T-helper 1 cell treated with Interleukin-12 subunit alpha and Interleukin-12 subunit beta and Interleukin-4 antibody, amounts not matched to agents 30 μg/mL and 1 μg/mL, for 36 hours (primary cell): Measurements from ENCODE around the gene TAF1.
"Not testable (repeated sequence)": the region's sequence is repeated elsewhere in the genome, so short reads cannot be mapped to it uniquely, and the experiment has no call there.

ENCODE experiments used
- H3K27ac Mint-ChIP-seq: one replicate; pipeline ENCODE4 v1.8.0; 2021; ENCODE audit warnings: mild to moderate bottlenecking, mixed read lengths
- H3K27me3 Mint-ChIP-seq: one replicate; pipeline ENCODE4 v1.8.0; 2021; ENCODE audit warnings: low read depth, mixed read lengths
- H3K36me3 Mint-ChIP-seq: one replicate; pipeline ENCODE4 v1.8.0; 2021; ENCODE audit warnings: low read depth, mixed read lengths
- H3K4me1 Mint-ChIP-seq: one replicate; pipeline ENCODE4 v1.8.0; 2021; ENCODE audit warnings: low read depth, mixed read lengths
- H3K4me3 Mint-ChIP-seq: one replicate; pipeline ENCODE4 v1.8.0; 2021; ENCODE audit warnings: mild to moderate bottlenecking, moderate library complexity, mixed read lengths
- H3K9me3 Mint-ChIP-seq: one replicate; pipeline ENCODE4 v1.8.0; 2021; ENCODE audit warnings: mixed read lengths

Gene TAF1

DNA sequence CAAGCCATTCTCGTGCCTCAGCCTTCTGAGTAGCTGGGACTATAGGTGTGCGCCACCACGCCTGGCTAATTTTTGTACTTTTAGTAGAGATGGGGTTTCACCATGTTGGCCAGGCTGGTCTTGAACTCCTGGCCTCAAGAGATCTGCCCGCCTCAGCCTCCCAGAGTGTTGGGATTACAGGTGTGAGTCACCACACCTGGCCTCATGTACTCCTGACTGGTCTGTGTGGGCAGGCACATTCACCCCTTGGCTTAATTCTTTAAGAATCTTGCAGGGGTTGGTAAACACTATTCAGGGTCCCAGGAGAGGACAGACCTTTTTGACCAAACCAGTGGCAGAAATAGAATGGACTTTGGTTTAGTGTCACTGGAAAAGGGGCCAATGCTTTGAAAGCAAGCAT lies 25.6 kb downstream of the TAF1 start:
- not testable (repeated sequence) for H3K27me3 Mint-ChIP-seq, H3K4me3 Mint-ChIP-seq, H3K27ac Mint-ChIP-seq, H3K4me1 Mint-ChIP-seq, H3K9me3 Mint-ChIP-seq
- H3K36me3 Mint-ChIP-seq: peaks cover 45% of the 10 kb centered on the region

DNA sequence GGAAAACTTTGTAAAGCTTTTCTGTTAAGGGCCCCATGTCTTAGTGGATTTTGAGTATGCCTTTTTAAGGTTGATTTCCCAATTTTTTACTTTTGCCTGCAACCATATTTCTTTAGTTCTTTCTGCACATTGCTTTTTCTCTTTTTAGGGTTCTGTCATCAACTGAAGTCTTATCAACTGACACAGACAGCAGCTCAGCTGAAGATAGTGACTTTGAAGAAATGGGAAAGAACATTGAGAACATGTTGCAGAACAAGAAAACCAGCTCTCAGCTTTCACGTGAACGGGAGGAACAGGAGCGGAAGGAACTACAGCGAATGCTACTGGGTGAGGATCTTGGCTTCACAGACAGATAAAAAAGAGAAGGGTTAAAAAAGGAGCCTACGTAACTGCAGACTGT lies 27.8 kb downstream of the TAF1 start:
- Mint-ChIP-seq H3K4me3 (no peak overlapping the region), H3K36me3 (peaks cover 47% of the 10 kb centered on the region), H3K27ac (no peak overlapping the region), H3K9me3 (no peaks in the 10 kb centered on the region), H3K27me3 (no peaks in the 10 kb centered on the region), H3K4me1 (peaks cover 2% of the 10 kb centered on the region)

DNA sequence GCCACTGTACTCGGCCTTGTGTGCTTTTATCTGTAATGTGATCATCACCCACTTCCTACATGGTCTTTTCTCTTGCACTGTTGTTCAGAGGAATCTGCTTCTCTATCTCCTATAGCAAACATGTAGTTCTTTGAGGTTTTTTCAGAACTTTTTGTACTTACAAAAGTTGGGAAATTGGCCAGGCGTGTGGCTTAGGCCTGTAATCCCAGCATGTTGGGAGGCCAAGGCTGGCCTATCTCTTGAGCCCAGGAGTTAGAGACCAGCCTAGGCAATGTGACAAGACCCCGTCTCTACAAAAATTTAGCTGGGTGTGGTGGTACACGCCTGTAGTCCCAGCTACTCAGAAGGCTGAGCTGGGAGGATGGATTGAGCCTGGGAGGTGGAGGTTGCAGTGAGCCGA lies 30.4 kb downstream of the TAF1 start:
- no peaks in the 10 kb centered on the region for H3K9me3 Mint-ChIP-seq
- H3K4me1 Mint-ChIP-seq: peaks cover 2% of the 10 kb centered on the region
- no peak overlapping the region for H3K27ac Mint-ChIP-seq
- no peaks in the 10 kb centered on the region for H3K27me3 Mint-ChIP-seq
- peaks cover 42% of the 10 kb centered on the region for H3K36me3 Mint-ChIP-seq
- H3K4me3 Mint-ChIP-seq: no peak overlapping the region

DNA sequence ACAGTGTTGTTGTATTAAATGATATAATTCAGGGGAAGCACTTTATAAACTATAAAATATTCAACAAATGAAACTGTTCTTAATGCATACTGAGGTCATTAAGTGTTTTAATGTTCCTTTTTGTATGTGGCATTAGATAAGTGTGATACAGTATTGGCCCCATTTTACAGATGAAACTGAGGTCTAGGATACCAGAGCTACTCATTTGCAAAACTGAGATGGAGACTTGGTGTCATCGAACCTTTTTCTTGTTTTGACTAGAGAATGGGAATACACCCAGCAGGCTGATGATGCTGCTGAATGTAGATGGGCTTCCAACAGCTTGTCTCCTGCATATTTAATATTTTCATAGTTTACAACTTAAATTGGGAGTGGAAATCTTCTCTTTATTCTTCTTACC lies 34.6 kb downstream of the TAF1 start:
- H3K27me3 Mint-ChIP-seq: no peaks in the 10 kb centered on the region
- H3K4me3 Mint-ChIP-seq: no peak overlapping the region
- H3K36me3 Mint-ChIP-seq: peaks cover 23% of the 10 kb centered on the region
- H3K9me3 Mint-ChIP-seq: no peaks in the 10 kb centered on the region
- H3K4me1 Mint-ChIP-seq: no peaks in the 10 kb centered on the region
- no peak overlapping the region for H3K27ac Mint-ChIP-seq

DNA sequence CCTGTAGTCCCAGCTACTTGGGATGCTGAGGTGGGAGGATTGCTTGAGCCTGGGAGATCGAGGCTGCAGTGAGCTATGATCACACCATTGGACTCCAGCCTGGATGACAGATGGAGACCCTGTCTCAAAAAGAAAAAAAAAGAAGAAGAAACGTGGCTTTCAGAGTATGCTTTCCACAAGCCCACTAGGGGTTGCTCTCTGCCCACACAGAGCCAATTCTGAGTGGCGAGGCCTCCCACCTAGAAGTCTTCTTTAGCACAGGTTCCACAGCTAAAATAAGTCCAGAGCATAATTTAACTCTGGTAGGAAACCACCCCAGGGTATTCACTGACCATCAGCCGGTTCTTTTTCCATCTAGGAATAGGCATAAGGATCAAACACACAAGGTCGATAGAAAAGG lies 50.1 kb downstream of the TAF1 start:
- peaks cover 17% of the 10 kb centered on the region for H3K36me3 Mint-ChIP-seq

DNA sequence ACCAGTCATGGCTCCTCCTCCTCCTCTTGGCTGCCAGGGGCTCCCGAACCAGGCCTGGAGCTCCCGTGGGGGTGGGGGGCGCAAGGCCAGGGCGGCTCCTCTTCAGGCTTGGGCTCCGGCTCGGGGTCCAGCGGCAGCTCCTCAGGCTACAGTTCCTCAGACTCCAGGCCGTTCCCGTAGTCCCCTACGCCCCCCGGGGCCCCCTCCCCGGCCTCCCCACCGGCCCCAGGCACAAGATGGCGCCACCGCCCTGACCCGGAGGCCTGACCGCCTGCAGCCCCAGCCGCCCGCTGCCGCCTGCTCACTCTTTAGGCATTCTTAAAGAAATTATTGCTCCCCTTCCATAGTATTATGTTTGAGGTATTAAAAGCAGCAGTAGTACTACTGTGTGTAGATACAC lies 54.5 kb downstream of the TAF1 start:
- Mint-ChIP-seq H3K4me3 (no peak overlapping the region), H3K27ac (no peak overlapping the region), H3K27me3 (no peaks in the 10 kb centered on the region), H3K36me3 (peaks cover 23% of the 10 kb centered on the region), H3K9me3 (no peaks in the 10 kb centered on the region), H3K4me1 (no peaks in the 10 kb centered on the region)

More for the DNA sequence above, 50.1 kb downstream of the TAF1 start:
- H3K27me3 Mint-ChIP-seq, H3K9me3 Mint-ChIP-seq, H3K27ac Mint-ChIP-seq, H3K4me1 Mint-ChIP-seq, H3K4me3 Mint-ChIP-seq: not testable (repeated sequence)

DNA sequence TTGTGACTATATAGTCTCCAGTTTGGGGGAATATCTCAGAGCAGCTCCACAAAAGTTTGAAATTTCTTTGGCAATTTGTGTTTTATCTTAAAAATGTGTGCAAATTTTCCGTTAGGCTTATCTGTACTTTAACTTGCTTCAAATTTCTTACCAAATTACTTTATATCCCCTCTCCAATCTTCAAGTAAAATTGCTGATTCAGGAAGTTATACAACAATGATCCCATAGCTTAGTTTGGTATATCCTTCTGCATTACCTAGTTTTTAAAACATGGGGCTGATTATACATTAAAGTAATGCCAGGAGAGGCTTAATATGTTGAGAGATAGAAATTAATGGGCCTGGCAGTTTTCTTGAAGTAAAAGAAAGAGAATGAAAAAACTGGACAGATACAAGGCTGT lies 66.6 kb downstream of the TAF1 start:
- Mint-ChIP-seq H3K9me3 (no peaks in the 10 kb centered on the region), H3K27me3 (no peaks in the 10 kb centered on the region), H3K27ac (no peak overlapping the region), H3K4me3 (no peak overlapping the region), H3K4me1 (peaks cover 2% of the 10 kb centered on the region), H3K36me3 (peaks cover 15% of the 10 kb centered on the region)

DNA sequence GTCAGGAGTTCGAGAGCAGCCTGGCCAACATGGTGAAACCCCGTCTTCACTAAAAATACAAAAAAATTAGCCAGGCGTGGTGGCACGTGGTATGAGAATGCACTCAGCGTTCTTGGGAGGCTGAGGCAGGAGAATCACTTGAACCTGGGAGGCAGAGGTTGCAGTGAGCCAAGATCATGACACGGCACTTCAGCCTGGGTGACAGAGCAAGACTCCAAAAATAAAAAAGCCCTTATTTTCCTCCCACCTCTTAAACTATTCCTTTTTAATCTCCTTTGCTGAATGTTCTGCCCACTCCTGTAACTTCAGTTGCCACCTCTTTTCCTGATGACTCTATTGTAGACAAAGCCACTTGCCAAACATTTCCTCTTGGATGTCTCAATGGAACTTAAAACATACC lies 72.6 kb downstream of the TAF1 start:
- H3K27me3 Mint-ChIP-seq: no peaks in the 10 kb centered on the region
- H3K36me3 Mint-ChIP-seq: peaks cover 29% of the 10 kb centered on the region
- no peaks in the 10 kb centered on the region for H3K4me1 Mint-ChIP-seq
- no peaks in the 10 kb centered on the region for H3K9me3 Mint-ChIP-seq
- H3K27ac Mint-ChIP-seq: no peak overlapping the region
- no peak overlapping the region for H3K4me3 Mint-ChIP-seq

DNA sequence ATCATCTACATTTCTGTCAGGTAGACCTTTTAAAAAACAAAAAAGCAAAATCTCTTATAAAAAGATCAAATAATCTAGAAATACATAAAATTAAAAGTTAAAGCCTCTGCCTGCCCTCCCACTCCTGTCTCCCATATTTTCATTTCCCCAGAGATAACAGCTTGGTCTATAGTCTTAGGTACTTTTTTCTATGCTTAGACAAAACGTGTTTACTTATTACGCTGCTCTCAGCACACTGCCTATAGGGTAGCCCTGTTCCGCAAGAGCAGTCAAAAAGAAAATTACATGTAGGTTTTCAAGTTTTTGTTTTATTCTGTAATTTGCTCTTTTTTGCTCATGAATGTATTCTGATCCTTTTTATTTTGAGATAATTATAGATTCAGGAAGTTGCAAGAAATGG lies 73.3 kb downstream of the TAF1 start:
- no peaks in the 10 kb centered on the region for H3K9me3 Mint-ChIP-seq
- no peaks in the 10 kb centered on the region for H3K4me1 Mint-ChIP-seq
- peaks cover 27% of the 10 kb centered on the region for H3K36me3 Mint-ChIP-seq
- H3K4me3 Mint-ChIP-seq: no peak overlapping the region
- H3K27me3 Mint-ChIP-seq: no peaks in the 10 kb centered on the region
- H3K27ac Mint-ChIP-seq: no peak overlapping the region

DNA sequence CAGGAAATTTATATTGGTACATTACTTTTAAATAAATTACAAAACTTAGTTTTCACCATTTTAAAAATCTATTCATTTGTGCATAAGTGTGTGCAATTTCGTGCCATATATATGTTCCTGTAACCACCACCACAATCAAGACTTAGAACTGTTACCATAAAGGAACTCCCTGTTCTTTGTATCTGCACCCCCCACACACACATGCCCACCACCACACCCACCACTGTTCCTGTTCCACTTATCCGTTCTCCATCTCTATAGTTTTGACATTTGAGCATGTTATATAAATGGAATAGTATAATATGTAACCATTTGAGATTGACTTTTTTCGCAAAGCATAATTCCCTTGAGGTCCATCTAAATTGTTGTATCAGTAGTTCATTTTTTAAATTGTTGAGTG lies 73.7 kb downstream of the TAF1 start:
- no peaks in the 10 kb centered on the region for H3K4me1 Mint-ChIP-seq
- H3K27me3 Mint-ChIP-seq: no peaks in the 10 kb centered on the region
- H3K27ac Mint-ChIP-seq: no peak overlapping the region
- no peaks in the 10 kb centered on the region for H3K9me3 Mint-ChIP-seq
- H3K4me3 Mint-ChIP-seq: no peak overlapping the region
- H3K36me3 Mint-ChIP-seq: peaks cover 26% of the 10 kb centered on the region

DNA sequence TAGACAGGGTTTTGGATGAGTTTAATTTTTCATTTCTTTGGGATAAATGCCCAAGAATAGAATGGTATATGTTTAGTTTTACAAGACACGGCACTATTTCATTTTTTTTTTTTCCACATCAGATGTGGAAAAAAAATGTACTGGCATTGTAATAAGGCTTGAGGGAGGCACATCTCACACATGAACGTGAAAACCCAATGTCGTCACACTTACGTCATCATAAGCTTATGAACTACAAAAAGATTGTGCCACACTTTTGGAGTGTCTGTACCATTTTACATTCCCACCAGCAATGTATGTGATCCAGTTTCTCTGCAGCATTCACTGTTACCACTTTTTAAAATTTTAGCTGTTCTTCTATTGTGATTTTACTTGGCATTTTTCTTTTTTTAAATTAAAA lies 74.2 kb downstream of the TAF1 start:
- H3K36me3 Mint-ChIP-seq: peaks cover 28% of the 10 kb centered on the region
- no peak overlapping the region for H3K27ac Mint-ChIP-seq
- no peaks in the 10 kb centered on the region for H3K9me3 Mint-ChIP-seq
- no peaks in the 10 kb centered on the region for H3K4me1 Mint-ChIP-seq
- H3K4me3 Mint-ChIP-seq: no peak overlapping the region
- H3K27me3 Mint-ChIP-seq: no peaks in the 10 kb centered on the region

DNA sequence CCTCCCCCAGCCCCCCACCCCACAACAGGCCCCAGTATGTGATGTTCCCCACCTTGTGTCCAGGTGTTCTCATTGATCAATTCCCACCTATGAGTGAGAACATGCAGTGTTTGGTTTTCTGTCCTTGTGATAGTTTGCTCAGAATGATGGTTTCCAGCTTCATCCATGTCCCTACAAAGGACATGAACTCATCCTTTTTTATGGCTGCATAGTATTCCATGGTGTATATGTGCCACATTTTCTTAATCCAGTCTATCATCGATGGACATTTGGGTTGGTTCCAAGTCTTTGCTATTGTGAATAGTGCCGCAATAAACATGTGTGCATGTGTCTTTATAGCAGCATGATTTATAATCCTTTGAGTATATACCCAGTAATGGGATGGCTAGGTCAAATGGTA lies 75.7 kb downstream of the TAF1 start:
- H3K4me1 Mint-ChIP-seq, H3K9me3 Mint-ChIP-seq, H3K27ac Mint-ChIP-seq, H3K4me3 Mint-ChIP-seq, H3K27me3 Mint-ChIP-seq: not testable (repeated sequence)
- peaks cover 28% of the 10 kb centered on the region for H3K36me3 Mint-ChIP-seq

DNA sequence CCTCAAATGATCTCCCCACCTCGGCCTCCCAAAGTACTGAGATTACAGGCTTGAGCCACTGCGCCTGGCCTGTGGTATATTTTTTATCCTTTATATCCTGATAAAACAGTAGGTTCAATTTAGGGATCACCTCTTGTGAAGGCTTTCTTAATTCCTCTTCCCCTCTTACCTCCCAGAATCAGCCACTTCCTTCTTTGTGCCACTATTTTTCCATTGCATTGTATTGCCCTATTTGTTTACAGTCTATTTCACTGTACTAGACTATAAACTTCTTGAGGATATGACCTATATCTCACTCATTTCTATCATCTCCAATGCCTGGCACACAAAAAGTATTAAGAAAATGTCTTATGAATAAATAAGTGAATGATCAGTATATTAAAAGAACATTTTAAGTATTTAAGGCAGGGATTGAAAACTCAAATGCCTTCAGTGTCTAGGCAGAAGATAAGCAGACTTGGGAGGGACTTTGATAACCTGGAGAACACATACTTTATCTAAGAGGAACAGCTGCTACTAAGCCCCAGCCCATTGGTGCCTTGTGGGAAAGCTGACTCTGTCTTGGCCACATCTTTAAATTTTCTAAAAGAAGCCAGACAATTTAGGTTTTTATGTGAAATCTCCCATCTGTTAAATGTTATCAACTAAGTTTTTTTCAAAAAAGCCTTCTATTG lies 84.4 kb downstream of the TAF1 start:
- H3K27ac Mint-ChIP-seq: no peak overlapping the region
- no peaks in the 10 kb centered on the region for H3K27me3 Mint-ChIP-seq
- H3K4me3 Mint-ChIP-seq: no peak overlapping the region
- H3K4me1 Mint-ChIP-seq: no peaks in the 10 kb centered on the region
- H3K9me3 Mint-ChIP-seq: no peaks in the 10 kb centered on the region
- H3K36me3 Mint-ChIP-seq: peaks cover 14% of the 10 kb centered on the region

DNA sequence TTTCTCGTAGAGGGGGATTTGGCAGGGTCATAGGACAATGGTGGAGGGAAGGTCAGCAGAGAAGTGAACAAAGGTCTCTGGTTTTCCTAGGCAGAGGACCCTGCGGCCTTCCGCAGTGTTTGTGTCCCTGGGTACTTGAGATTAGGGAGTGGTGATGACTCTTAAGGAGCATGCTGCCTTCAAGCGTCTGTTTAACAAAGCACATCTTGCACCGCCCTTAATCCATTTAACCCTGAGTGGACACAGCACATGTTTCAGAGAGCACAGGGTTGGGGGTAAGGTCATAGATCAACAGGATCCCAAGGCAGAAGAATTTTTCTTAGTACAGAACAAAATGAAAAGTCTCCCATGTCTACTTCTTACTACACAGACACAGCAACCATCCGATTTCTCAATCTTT lies 85.4 kb downstream of the TAF1 start:
- peaks cover 17% of the 10 kb centered on the region for H3K36me3 Mint-ChIP-seq
- not testable (repeated sequence) for H3K4me3 Mint-ChIP-seq, H3K27ac Mint-ChIP-seq, H3K27me3 Mint-ChIP-seq, H3K4me1 Mint-ChIP-seq, H3K9me3 Mint-ChIP-seq

DNA sequence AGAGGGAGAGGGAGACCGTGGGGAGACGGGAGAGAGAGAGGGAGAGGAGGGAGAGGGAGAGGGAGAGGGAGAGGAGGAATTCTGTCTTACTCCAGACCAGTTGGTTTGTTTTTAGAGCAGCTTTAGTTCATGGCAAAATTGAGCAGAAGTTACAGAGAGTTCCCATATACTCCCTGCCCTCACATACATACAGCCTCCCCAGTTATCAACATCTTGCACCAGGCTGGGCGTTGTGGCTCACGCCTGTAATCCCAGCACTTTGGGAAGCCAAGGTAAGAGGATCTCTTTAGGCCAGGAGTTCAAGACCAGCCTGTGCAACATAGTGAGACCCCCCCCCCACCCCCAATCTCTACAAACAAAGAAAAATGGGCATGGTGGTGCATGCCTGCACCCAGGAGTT lies 86.9 kb downstream of the TAF1 start:
- no peaks in the 10 kb centered on the region for H3K27me3 Mint-ChIP-seq
- no peak overlapping the region for H3K4me3 Mint-ChIP-seq
- no peaks in the 10 kb centered on the region for H3K9me3 Mint-ChIP-seq
- H3K4me1 Mint-ChIP-seq: no peaks in the 10 kb centered on the region
- peaks cover 20% of the 10 kb centered on the region for H3K36me3 Mint-ChIP-seq
- H3K27ac Mint-ChIP-seq: no peak overlapping the region

DNA sequence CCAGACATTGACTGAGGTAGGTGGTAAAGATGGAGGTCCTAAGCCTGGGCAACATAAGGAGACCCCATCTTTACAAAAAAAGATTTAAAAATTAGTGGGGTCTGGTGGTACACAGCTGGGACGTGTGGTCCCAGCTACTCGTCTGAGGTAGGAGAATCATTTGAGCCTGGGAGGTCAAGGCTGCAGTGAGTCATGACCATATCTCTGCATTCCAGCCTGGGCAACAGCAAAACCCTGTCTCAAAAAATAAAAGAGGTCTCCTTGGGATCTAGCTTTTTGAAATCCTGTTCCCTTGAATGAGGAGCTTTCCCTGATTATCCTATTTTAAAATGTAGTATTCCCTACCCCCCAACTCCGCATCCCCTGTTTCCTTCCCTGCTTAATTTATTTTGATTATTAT lies 88.1 kb downstream of the TAF1 start:
- Mint-ChIP-seq H3K4me3 (no peak overlapping the region), H3K27ac (no peak overlapping the region), H3K4me1 (no peaks in the 10 kb centered on the region), H3K36me3 (peaks cover 28% of the 10 kb centered on the region), H3K27me3 (no peaks in the 10 kb centered on the region), H3K9me3 (no peaks in the 10 kb centered on the region)
